PC-3 (cell line): Measurements from ENCODE around the gene SH3D19.

ENCODE experiments used
- EZH2 ChIP-seq: fragments of 300-600 bp; sonication (generic); IDR thresholded peaks from one replicate; pipeline ENCODE4 v1.6.1; 2017; ENCODE audit warnings: antibody characterized with exemption, mild to moderate bottlenecking, low read length; ENCODE audit not compliant: unreplicated experiment
- EZH2phosphoT487 ChIP-seq: fragments of 300-600 bp; sonication (generic); IDR thresholded peaks from 2 replicates; pipeline ENCODE4 v1.6.1; 2018; ENCODE audit warnings: mild to moderate bottlenecking, antibody characterized with exemption, low read length, borderline replicate concordance
- TF ChIP-seq, protein P1 (sequence below): fragments of 300-600 bp; sonication (generic); conservative IDR thresholded peaks from 2 replicates; pipeline ENCODE4 v1.5.1; 2017; ENCODE audit warnings: antibody characterized with exemption, low read depth, mild to moderate bottlenecking, low read length

DNA sequence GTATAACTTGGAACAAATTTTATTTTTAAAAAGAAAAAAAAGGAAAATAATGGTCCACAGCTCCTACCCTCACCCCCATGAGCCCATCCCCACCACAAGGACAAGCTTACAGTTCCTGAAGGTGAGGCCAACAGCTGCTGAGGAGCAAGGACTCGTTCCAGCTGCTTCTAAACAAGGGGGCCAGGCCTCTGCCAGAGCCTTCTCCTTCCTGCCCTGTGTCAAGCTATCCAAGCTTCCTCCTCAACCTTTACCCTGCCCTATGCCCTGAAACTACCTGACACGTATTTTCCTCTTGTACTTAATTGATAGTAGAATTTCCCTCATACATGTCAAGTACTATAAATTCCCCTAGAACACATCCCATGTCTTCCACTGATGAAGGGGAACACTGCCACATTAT, 8.8 kb downstream of the SH3D19 start:
- TF ChIP-seq EZH2 (no peak), EZH2phosphoT487 (no peak)
- TF ChIP-seq, protein P1, sequence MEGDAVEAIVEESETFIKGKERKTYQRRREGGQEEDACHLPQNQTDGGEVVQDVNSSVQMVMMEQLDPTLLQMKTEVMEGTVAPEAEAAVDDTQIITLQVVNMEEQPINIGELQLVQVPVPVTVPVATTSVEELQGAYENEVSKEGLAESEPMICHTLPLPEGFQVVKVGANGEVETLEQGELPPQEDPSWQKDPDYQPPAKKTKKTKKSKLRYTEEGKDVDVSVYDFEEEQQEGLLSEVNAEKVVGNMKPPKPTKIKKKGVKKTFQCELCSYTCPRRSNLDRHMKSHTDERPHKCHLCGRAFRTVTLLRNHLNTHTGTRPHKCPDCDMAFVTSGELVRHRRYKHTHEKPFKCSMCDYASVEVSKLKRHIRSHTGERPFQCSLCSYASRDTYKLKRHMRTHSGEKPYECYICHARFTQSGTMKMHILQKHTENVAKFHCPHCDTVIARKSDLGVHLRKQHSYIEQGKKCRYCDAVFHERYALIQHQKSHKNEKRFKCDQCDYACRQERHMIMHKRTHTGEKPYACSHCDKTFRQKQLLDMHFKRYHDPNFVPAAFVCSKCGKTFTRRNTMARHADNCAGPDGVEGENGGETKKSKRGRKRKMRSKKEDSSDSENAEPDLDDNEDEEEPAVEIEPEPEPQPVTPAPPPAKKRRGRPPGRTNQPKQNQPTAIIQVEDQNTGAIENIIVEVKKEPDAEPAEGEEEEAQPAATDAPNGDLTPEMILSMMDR, result no peak
